Activated CD4-positive, CD25-positive, alpha-beta regulatory T cell treated with anti-CD3 and anti-CD28 coated beads, Interleukin-2, amount 50 U/mL, for 24 hours (primary cell): Measurements from ENCODE around the gene DBH.
"Not testable (repeated sequence)": the region's sequence is repeated elsewhere in the genome, so short reads cannot be mapped to it uniquely, and the experiment has no call there.

Source experiments
- ATAC-seq, 2 donors: fragments of 150-1000 bp; cut with Tn5 transposase; one replicate each; pipeline ENCODE4 v1.10.0; 2021; ENCODE audit warnings: mild to moderate bottlenecking in 1 of 2, moderate library complexity in 1 of 2

DBH gene

DNA sequence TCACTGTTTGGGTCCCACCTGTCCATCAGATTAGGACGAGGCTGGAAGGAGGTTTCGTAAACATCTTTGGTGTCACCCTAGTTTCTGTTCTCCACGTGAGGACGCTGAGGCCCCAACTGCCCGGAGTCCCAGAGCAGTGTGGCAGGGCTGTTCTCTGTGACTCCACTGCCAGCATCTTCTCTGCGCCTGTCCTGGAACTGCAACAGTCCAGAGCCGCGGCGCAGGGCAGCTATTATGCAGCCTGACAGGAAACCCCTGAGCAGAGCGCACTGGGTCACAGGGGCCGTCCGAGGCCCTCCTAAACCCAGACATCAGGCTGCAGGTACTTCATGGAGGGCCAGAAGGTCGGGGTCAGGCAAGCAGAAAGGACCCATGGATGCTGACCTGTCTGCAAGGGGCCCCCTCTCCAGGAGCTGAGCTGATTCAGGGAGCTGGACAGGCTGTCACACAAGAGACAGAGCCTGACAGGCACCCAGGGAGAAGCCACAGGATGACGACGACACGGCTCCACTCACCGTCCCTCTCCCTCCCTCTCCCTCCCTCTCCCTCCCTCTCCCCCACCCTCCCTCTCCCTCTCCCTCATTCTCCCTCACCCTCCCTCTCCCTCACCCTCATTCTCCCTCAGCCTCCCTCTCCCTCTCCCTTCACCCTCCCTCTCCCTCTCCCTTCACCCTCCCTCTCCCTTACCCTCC lies 31.7 kb downstream of the DBH start:
- ATAC-seq = no peak

- no peak for ATAC-seq
Observed at GRCh38 chr9:133669182-133669801, 33.1 kb downstream of the DBH start.

- ATAC-seq = no peak
Observed at GRCh38 chr9:133670466-133670865, 34.3 kb downstream of the DBH start.

DNA sequence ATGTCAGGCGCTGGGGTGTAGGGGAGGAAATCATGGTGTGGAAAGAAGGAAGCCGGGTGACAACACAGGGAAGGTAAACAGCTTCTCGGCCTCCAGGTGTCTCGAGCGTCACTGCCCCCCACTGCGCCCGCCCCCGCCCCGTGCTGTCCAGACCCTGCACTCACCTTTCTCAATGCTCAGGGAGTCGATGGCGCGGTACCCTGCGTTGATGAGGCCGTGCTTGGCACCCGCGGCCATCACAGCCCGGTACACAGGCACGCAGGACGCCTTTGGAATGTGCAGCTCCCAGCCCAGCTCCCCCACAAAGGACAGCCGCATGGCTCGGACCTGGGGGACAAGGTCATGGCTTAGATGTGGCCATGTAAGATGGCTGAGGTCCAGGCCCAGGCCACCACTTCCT lies 35.2 kb downstream of the DBH start:
- ATAC-seq = no peak

GRCh38 chr9:133672503-133673257 lies 36.5 kb downstream of the DBH start:
- no peak for ATAC-seq

- ATAC-seq = no peak
Observed at GRCh38 chr9:133673258-133673655, 37.1 kb downstream of the DBH start.

- no peak for ATAC-seq
Observed at GRCh38 chr9:133674091-133674490, 37.9 kb downstream of the DBH start.

GRCh38 chr9:133675796-133676195 lies 39.6 kb downstream of the DBH start:
- not testable (repeated sequence) for ATAC-seq

DNA sequence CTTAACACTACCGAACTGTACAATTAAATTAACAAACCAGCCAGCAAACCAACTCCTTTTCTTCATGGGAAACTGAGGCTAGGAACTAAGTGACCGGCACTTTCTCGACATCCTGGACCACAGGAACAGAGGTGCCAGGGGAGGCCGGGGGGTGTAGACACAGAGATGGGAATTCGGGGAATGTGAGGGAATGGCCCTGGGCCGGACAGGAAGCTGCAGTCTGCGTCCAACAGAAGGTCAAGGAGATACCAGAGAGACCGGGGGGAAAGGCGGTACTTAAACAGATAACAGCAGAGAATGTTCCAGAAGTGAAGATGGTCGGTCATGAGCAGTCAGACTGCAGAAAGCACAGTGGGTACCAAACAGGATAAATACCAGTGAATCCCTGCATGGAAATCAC lies 40.3 kb downstream of the DBH start:
- no peak for ATAC-seq

DNA sequence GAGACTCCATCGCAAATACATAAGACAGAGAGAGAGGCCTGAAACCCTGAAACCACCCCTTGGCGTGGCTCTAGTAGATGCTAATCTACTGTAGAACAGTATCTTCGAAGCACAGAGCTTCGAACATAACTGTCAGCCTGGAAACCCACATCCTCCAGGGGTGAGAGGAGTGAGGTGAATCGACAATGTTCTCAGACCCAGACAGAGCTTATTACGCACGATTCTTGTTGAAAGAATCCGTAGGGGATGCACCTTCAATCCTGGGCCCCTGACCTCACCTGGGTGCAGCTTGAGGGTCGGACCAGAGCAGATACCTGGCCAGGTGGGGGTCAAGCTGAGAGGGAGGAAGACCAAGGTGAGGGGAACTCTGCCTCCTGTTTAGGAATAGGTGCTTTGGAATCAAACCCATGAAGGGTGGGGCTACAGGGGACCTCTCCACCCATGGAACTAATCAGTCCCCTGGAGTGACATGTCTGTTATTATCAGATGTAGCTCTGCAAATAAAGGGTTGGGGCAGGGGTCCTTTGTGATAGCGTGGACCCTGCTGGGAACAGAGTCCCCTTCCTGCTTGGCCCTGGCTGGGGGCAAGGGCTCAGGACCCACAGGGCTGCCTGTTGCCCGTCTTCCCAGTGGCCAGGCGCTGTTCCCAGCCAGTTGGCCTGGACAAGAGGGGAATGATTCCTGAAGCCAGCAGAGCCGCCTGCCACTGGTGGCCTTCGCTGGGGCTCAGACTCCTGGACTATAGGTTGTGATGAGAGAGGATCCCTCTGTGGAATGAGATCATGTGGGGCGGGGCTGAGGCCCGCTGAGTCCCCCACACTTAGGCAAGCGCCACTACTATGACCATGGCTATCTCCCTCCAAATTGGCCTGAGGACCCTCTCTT lies 41.2 kb downstream of the DBH start:
- peak; percentile 99 for ATAC-seq

DNA sequence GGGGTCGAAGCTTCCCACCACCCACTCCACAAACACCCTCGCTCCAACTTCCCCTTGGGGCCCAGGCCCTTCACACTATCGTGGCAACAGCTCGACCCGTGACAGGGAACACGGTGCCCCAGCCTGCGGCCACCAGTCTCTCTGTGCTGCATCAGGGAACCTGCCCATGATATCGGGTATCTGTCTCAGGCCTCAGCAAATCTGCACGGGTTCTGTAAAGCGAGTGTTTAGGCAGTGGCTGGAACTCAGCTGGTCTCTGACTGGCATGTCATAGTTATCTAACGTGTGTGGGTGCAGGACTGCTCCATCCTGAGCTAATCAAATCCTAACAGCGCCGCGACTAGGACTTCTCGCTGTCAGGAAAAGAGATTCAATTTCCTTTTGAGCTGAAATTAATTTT lies 42.9 kb downstream of the DBH start:
- ATAC-seq = no peak

DNA sequence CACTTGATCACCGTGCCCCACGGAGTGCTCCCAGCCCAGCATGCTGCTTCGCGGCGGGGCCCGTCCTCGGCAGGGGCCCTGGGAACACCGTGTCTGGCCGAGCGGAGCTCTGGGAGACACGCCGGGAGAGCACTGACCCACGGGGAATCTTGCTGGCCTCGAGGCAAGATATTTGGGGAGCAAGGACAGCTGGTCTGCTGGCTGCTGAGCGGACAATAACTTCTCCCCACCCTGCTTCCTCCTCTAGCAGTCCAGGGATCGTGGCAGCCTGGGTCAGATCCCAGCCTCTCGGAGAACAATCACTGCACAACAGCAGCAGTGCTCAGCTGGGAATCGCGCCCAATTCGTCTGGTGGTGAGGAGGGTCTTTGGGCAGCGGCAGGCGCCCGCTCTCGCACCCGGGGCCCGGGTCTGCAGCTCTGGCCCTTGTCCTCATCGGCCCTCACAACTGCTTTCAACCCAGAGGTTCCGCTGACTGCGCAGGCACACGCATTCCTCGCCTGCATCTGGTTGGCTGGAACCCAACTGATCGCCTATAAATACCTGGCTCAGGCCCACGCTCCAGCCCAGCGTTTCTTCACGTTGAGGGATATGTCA lies 43.4 kb downstream of the DBH start:
- no peak for ATAC-seq

GRCh38 chr9:133680250-133680975 lies 44.2 kb downstream of the DBH start:
- ATAC-seq = no peak

DNA sequence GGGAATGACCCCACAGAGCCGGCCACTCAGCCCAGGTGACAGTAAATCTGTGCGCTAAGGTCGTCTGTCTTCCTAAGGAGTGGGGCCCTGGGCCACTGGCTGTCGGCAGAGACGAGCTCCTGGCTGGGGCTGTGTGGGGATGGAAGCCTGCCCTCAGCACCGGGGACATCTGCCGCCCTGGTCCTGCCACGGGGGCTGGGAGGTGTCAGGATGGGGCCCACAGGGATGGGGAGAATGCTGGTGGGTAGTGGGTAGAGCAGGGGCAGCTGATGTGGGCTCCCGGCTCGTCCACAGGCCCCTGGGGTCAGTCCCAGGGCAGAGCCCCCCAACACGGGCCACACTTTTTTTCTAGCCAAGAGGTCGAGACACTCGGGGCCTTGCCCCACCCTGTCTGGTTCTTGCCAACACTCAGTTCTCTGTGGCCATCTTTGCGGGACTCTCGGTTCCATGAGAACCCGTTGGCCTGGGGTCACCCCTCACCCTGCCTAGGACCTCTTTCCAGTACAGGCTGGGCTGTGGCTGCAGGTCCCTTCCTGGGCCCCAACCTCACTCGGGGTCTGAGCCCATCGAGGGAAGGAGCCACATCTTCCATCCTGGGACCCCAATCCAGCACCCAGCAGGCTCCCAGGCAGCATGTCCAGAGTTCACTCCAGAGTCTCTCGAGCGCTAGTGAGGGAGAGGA lies 45.0 kb downstream of the DBH start:
- ATAC-seq = no peak

- ATAC-seq = no peak
Observed at GRCh38 chr9:133681658-133682306, 45.6 kb downstream of the DBH start.

GRCh38 chr9:133682818-133683585 lies 46.8 kb downstream of the DBH start:
- ATAC-seq = no peak

DNA sequence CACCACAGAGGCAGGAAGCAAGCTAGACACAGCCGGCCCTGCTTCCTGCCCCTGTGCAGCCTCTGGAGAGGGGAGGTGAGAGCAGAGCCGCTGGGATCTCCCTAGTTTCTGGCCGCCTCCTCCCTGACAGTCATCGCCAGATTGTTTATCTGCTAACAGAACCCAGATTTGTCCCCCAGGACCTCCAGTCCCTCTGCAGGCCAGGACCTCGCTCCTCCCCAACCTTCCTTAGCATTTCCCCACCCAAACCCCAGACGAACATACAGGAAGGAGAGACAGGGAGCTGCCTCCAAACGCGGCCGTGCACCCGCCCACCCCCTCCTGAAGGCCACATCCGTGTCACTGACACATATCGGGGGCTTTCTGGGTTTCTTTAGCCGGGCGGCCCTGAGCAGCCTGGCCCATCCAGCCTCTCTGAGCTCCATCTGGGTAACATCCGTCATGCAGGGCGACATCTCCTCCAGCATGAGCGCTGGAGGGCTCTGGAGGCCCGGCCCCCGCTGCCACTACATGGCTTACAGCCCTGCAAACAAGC lies 47.5 kb downstream of the DBH start:
- ATAC-seq = peak; percentile 77 to 82

- ATAC-seq = peak; percentile 18 to 31
Observed at GRCh38 chr9:133684121-133684935, 48.2 kb downstream of the DBH start.

GRCh38 chr9:133684936-133685361 lies 48.8 kb downstream of the DBH start:
- ATAC-seq = no peak
